HEK293 (cell line): ENCODE measurements around the gene ATXN2.
"Not testable (repeated sequence)": the region's sequence is repeated elsewhere in the genome, so short reads cannot be mapped to it uniquely, and the experiment has no call there.

Experiments
- CTCF ChIA-PET: fragments of 350-600 bp; formaldehyde crosslinking; extraction: SDS; loops from one replicate; lab custom pipeline; 2021; ENCODE audit warnings: antibody characterized with exemption; lab: Yijun Ruan, JAX
- POLR2A ChIA-PET: fragments of 300-600 bp; formaldehyde crosslinking; extraction: SDS; loops from one replicate; lab custom pipeline; 2020; ENCODE audit warnings: antibody characterized with exemption, inconsistent platforms; lab: Yijun Ruan, JAX
- H3K27ac ChIP-seq: fragments of 200-500 bp; sonication (Bioruptor generic); 2 replicates; pipeline ENCODE4 v1.5.1; 2014; ENCODE audit warnings: low read depth, low read length, control low read depth, inconsistent platforms; ENCODE audit errors: extremely low read depth
- H3K36me3 ChIP-seq, 2 experiments: fragments of 200-500 bp in 1 of 2; sonication (Bioruptor generic) in 1 of 2; 1 replicate in 1 of 2; 2 replicates in 1 of 2; pipeline ENCODE4 v1.5.1; 2014 to 2017; ENCODE audit warnings: inconsistent platforms in 2 of 2, low read length in 2 of 2; ENCODE audit not compliant: control insufficient read depth in 2 of 2, insufficient read depth in 1 of 2
- H3K4me1 ChIP-seq: fragments of 200-500 bp; sonication (Bioruptor generic); 2 replicates; pipeline ENCODE4 v1.5.1; 2014; ENCODE audit warnings: mild to moderate bottlenecking, low read length, inconsistent platforms; ENCODE audit not compliant: control insufficient read depth, insufficient read depth
- H3K4me3 ChIP-seq: 2 replicates; pipeline ENCODE4 v1.5.1; 2011; ENCODE audit warnings: low read depth, mild to moderate bottlenecking, control low read depth, low read length, moderate library complexity
- H3K9me3 ChIP-seq: fragments of 200-500 bp; sonication (Bioruptor generic); 2 replicates; pipeline ENCODE4 v1.5.1; 2014; ENCODE audit warnings: low read depth, low read length, inconsistent platforms; ENCODE audit not compliant: control insufficient read depth, insufficient read depth
- BCL11B ChIP-seq: fragments of 450-650 bp; formaldehyde crosslinking; IDR thresholded peaks from 2 replicates; pipeline ENCODE4 v1.5.1; 2016; ENCODE audit warnings: low read depth, missing biosample characterization, missing genetic modification characterization
- SCRT1 ChIP-seq: fragments of 450-650 bp; formaldehyde crosslinking; IDR thresholded peaks from 2 replicates; pipeline ENCODE4 v1.5.1; 2016; ENCODE audit warnings: missing biosample characterization, missing genetic modification characterization, borderline replicate concordance
- SCRT2 ChIP-seq: fragments of 450-650 bp; formaldehyde crosslinking; IDR thresholded peaks from 2 replicates; pipeline ENCODE4 v1.5.1; 2016; ENCODE audit warnings: missing biosample characterization, missing genetic modification characterization
- ZBTB17 ChIP-seq: fragments of 450-650 bp; formaldehyde crosslinking; IDR thresholded peaks from 2 replicates; pipeline ENCODE4 v1.5.1; 2016; ENCODE audit warnings: missing biosample characterization, missing genetic modification characterization
- ZFP37 ChIP-seq: fragments of 450-650 bp; formaldehyde crosslinking; IDR thresholded peaks from 2 replicates; pipeline ENCODE4 v1.5.1; 2016; ENCODE audit warnings: missing biosample characterization, missing genetic modification characterization
- ZNF121 ChIP-seq: fragments of 450-650 bp; formaldehyde crosslinking; IDR thresholded peaks from 2 replicates; pipeline ENCODE4 v1.5.1; 2016; ENCODE audit warnings: missing biosample characterization, missing genetic modification characterization
- ZNF133 ChIP-seq: fragments of 450-650 bp; formaldehyde crosslinking; IDR thresholded peaks from 2 replicates; pipeline ENCODE4 v1.5.1; 2016; ENCODE audit warnings: missing biosample characterization, missing genetic modification characterization
- ZNF211 ChIP-seq: fragments of 450-650 bp; formaldehyde crosslinking; IDR thresholded peaks from 2 replicates; pipeline ENCODE4 v1.5.1; 2016; ENCODE audit warnings: low read depth, missing biosample characterization, missing genetic modification characterization
- ZNF560 ChIP-seq: fragments of 450-650 bp; formaldehyde crosslinking; IDR thresholded peaks from 2 replicates; pipeline ENCODE4 v1.5.1; 2017; ENCODE audit warnings: missing biosample characterization, missing genetic modification characterization, borderline replicate concordance
- ZNF585B ChIP-seq: fragments of 450-650 bp; formaldehyde crosslinking; IDR thresholded peaks from 2 replicates; pipeline ENCODE4 v1.5.1; 2016; ENCODE audit warnings: missing biosample characterization, missing genetic modification characterization
- ZNF621 ChIP-seq: fragments of 450-650 bp; formaldehyde crosslinking; IDR thresholded peaks from 2 replicates; pipeline ENCODE4 v1.5.1; 2017; ENCODE audit warnings: missing biosample characterization, missing genetic modification characterization
- ZNF629 ChIP-seq: fragments of 450-650 bp; formaldehyde crosslinking; IDR thresholded peaks from 2 replicates; pipeline ENCODE4 v1.5.1; 2017; ENCODE audit warnings: missing biosample characterization, missing genetic modification characterization
- ZNF843 ChIP-seq: fragments of 450-650 bp; formaldehyde crosslinking; IDR thresholded peaks from 2 replicates; pipeline ENCODE4 v1.5.1; 2016; ENCODE audit warnings: missing biosample characterization, missing genetic modification characterization
- TF ChIP-seq, protein P1 (sequence below): fragments of 450-650 bp; formaldehyde crosslinking; IDR thresholded peaks from 2 replicates; pipeline ENCODE4 v1.5.1; 2017; ENCODE audit warnings: missing biosample characterization, missing genetic modification characterization
- TF ChIP-seq, protein P2 (sequence below): fragments of 450-650 bp; formaldehyde crosslinking; IDR thresholded peaks from 2 replicates; pipeline ENCODE4 v1.5.1; 2016; ENCODE audit warnings: missing biosample characterization, missing genetic modification characterization
- TF ChIP-seq, protein P3 (sequence below): fragments of 450-650 bp; formaldehyde crosslinking; IDR thresholded peaks from 2 replicates; pipeline ENCODE4 v1.5.1; 2016; ENCODE audit warnings: missing biosample characterization, missing genetic modification characterization
- TF ChIP-seq, protein P4 (sequence below): fragments of 450-650 bp; formaldehyde crosslinking; IDR thresholded peaks from 2 replicates; pipeline ENCODE4 v1.5.1; 2016; ENCODE audit warnings: missing biosample characterization, missing genetic modification characterization

Gene ATXN2

DNA sequence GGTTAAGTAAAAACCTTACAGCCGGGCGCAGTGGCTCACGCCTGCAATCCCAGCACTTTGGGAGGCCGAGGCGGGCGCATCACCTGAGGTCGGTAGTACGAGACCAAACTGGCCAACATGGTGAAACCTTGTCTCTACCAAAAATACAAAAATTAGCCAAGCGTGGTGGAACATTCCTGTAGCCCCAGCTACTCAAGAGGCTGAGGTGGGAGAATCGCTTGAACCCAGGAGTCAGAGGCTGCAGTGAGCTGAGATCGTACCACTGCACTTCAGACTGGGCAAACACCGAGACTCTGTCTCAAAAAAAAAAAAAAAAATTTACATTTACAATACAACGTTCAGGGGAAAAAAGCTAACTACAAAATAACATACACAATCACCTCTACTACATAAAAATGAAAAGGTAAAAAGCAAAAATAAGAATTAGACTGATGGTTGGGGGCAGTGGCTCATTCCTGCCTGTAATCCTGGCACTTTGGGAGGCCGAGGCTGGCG is 3.7 kb downstream of the ATXN2 start:
- CTCF ChIA-PET = interaction anchor here (0.6 to 0.7 kb wide), 2 partner anchors 26 to 749 kb away, joined by 3 read pairs; partner anchors contain the start of gene CCDC63
- POLR2A ChIA-PET = not testable (repeated sequence)

DNA sequence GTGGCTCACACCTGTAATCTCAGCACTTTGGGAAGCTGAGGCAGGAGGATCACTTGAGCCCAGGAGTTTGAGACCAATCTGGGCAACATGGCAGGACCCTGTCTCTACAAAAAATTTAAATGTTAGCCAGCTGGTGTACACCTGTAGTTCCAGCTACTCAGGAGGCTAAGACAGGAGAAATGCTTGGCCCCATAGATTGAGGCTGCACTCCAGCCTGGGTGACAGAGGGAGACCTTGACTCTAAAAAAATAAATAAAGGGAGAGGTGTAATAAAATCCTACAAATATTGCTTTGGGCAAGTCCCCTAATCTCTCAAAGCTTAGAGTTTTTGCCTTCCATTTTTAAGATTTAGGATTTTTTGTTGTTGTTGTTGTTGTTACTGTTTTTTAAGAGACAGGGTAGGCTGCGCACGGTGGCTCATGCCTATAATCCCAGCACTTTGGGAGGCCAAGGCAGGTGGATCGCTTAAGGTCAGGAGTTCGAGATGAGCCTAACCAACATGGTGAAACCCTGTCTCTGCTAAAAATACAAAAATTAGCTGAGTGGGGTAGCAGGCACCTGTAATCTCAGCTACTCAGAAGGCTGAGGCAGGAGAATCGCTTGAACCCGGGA is 7.6 kb downstream of the ATXN2 start:
- peaks cover 21% of the 10 kb centered on the region for H3K4me1 ChIP-seq
- H3K9me3 ChIP-seq, H3K4me3 ChIP-seq, H3K27ac ChIP-seq, CTCF ChIA-PET, POLR2A ChIA-PET, H3K36me3 ChIP-seq: not testable (repeated sequence)
- TF ChIP-seq, protein P1, sequence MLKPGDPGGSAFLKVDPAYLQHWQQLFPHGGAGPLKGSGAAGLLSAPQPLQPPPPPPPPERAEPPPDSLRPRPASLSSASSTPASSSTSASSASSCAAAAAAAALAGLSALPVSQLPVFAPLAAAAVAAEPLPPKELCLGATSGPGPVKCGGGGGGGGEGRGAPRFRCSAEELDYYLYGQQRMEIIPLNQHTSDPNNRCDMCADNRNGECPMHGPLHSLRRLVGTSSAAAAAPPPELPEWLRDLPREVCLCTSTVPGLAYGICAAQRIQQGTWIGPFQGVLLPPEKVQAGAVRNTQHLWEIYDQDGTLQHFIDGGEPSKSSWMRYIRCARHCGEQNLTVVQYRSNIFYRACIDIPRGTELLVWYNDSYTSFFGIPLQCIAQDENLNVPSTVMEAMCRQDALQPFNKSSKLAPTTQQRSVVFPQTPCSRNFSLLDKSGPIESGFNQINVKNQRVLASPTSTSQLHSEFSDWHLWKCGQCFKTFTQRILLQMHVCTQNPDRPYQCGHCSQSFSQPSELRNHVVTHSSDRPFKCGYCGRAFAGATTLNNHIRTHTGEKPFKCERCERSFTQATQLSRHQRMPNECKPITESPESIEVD (tag by site-specific recombination) = 0 out of 2 replicates have a peak, but pooled peaks have one; percentile 14
- peak; percentile 99 for TF ChIP-seq ZFP37 (tag by site-specific recombination)

More for the DNA sequence above, 3.7 kb downstream of the ATXN2 start:
- H3K9me3 ChIP-seq, H3K27ac ChIP-seq, H3K36me3 ChIP-seq, H3K4me3 ChIP-seq: not testable (repeated sequence)
- TF ChIP-seq, protein P2, sequence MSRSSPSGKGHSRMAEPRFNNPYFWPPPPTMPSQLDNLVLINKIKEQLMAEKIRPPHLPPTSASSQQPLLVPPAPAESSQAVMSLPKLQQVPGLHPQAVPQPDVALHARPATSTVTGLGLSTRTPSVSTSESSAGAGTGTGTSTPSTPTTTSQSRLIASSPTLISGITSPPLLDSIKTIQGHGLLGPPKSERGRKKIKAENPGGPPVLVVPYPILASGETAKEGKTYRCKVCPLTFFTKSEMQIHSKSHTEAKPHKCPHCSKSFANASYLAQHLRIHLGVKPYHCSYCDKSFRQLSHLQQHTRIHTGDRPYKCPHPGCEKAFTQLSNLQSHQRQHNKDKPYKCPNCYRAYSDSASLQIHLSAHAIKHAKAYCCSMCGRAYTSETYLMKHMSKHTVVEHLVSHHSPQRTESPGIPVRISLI (tag by site-specific recombination) = 0 out of 2 replicates have a peak, but pooled peaks have one; percentile 50
- TF ChIP-seq, protein P3, sequence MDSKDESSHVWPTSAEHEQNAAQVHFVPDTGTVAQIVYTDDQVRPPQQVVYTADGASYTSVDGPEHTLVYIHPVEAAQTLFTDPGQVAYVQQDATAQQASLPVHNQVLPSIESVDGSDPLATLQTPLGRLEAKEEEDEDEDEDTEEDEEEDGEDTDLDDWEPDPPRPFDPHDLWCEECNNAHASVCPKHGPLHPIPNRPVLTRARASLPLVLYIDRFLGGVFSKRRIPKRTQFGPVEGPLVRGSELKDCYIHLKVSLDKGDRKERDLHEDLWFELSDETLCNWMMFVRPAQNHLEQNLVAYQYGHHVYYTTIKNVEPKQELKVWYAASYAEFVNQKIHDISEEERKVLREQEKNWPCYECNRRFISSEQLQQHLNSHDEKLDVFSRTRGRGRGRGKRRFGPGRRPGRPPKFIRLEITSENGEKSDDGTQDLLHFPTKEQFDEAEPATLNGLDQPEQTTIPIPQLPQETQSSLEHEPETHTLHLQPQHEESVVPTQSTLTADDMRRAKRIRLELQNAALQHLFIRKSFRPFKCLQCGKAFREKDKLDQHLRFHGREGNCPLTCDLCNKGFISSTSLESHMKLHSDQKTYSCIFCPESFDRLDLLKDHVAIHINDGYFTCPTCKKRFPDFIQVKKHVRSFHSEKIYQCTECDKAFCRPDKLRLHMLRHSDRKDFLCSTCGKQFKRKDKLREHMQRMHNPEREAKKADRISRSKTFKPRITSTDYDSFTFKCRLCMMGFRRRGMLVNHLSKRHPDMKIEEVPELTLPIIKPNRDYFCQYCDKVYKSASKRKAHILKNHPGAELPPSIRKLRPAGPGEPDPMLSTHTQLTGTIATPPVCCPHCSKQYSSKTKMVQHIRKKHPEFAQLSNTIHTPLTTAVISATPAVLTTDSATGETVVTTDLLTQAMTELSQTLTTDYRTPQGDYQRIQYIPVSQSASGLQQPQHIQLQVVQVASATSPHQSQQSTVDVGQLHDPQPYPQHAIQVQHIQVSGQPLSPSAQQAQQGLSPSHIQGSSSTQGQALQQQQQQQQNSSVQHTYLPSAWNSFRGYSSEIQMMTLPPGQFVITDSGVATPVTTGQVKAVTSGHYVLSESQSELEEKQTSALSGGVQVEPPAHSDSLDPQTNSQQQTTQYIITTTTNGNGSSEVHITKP = peak; percentile 97
- peak; percentile 51 for TF ChIP-seq ZBTB17 (tag by site-specific recombination)
- peak; percentile 84 for TF ChIP-seq ZNF121 (tag by site-specific recombination)
- peaks cover 22% of the 10 kb centered on the region; the same call in 1 of the 2 replicates for H3K4me1 ChIP-seq

DNA sequence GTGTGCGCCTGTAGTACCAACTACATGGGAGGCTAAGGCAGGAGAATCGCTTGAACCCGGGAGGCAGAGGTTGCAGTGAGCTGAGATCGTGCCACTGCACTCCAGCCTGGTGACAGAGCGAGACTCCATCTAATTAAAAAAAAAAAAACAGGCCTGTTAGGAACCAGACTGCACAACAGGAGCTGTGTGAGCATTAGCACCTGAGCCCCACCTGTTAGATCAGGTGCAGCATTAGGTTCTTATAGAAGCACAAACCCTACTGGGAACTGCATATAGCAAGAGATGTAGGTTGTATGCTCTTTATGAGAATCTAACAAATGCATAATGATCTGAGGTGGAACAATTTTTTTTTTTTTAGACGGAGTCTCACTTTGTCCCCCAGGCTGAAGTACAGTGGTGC is 8.6 kb downstream of the ATXN2 start:
- no peak overlapping the region for H3K27ac ChIP-seq
- H3K9me3 ChIP-seq = no peaks in the 10 kb centered on the region
- H3K4me1 ChIP-seq = peaks cover 18% of the 10 kb centered on the region
- peaks cover 0 to 6% of the 10 kb centered on the region in 2 experiments; a peak in 1 of 3 replicates for H3K36me3 ChIP-seq
- TF ChIP-seq ZNF211 (tag by site-specific recombination) (no peak), SCRT2 (peak; percentile 85), SCRT1 (peak; percentile 74; the same call in 1 of the 2 replicates), ZNF560 (no peak), ZNF133 (no peak), ZNF843 (tag by site-specific recombination) (no peak), ZNF585B (tag by site-specific recombination) (no peak), ZNF629 (tag by site-specific recombination) (no peak), BCL11B (tag by site-specific recombination) (no peak), ZNF621 (tag by site-specific recombination) (no peak)
- TF ChIP-seq, protein P4, sequence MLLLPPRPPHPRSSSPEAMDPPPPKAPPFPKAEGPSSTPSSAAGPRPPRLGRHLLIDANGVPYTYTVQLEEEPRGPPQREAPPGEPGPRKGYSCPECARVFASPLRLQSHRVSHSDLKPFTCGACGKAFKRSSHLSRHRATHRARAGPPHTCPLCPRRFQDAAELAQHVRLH (tag by site-specific recombination) = no peak
- POLR2A ChIA-PET = interaction anchor here (1.2 kb wide), 1 partner anchor 9 kb away, joined by 3 read pairs; the partner anchor contains the start of gene ATXN2
- CTCF ChIA-PET = no interaction called here
- no peak overlapping the region for H3K4me3 ChIP-seq
